Brain microvascular endothelial cell (primary cell): ENCODE results near the gene LIF.

Source experiments
- DNase-seq: peaks from one replicate; pipeline ENCODE4 v3.0.0-alpha.2; 2020
- H3K27ac ChIP-seq: fragments of 250-450 bp; sonication (Bioruptor Pico); 2 replicates; pipeline ENCODE4 v1.5.1; 2020; ENCODE audit warnings: mild to moderate bottlenecking, moderate library complexity
- H3K27me3 ChIP-seq: fragments of 250-450 bp; sonication (Bioruptor Pico); replicated peaks from 2 replicates; pipeline ENCODE4 v1.5.1; 2020; ENCODE audit warnings: mild to moderate bottlenecking
- H3K36me3 ChIP-seq: fragments of 250-450 bp; sonication (Bioruptor Pico); replicated peaks from 2 replicates; pipeline ENCODE4 v1.5.1; 2020; ENCODE audit warnings: mild to moderate bottlenecking
- H3K4me3 ChIP-seq: 2 replicates; pipeline ENCODE4 v1.5.1; 2011; ENCODE audit warnings: low read depth, mild to moderate bottlenecking, control low read depth, low read length, moderate library complexity
- CTCF ChIP-seq: IDR thresholded peaks from 2 replicates; pipeline ENCODE4 v1.5.1; 2011; ENCODE audit warnings: low read depth, mild to moderate bottlenecking, moderate library complexity, low read length, control low read depth, inconsistent platforms; ENCODE audit errors: missing control alignments
- in situ Hi-C: cut with HindIII; loops from 2 replicates; pipeline ENCODE4 v1.10.0; 2017; ENCODE audit warnings: low sequenced_read_pairs, low pct_ligation_motif_present

LIF gene

DNA sequence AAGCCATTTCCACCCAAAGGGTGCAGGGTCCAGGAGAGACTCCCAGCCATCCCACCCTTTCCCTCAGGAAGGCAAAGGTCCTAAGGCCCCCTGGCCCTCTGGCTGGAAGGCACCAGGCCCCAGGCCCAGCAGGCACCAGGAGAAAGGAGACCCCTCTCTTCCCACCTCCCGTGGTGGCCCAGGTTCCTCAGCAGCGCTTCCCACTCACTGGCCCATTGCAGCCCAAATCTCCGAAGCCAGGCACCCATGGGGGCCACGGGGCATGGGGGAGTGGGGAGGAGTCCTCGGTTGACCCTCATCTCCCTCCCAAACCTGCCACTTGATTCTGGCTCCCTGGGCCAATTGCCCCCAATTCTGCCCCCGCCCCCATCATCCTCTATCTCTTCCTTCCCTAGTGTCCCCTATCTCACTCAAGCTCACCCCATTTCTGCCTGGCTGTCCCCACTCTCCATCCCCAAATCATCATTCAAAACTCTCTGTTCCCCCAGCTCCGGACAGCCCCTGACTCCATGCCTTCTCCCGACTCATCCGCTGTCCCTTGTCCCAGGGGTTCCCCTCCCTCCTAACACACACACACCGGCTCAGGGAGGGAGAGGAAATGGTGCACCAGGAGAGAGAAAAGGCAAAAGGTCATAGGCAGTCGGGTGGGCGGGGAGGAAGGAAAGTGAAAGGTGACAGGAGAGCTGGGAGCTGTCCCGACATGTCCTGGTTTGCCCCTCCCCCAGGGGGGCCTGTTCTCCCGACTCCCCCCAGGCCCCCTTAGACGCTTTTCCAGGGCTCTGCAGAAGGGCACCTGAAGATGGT lies 1.2 kb downstream of the LIF start:
- in situ Hi-C loops: no loop called here
- Histone ChIP-seq H3K27me3 (no peaks in the 10 kb centered on the region), H3K4me3 (peak overlapping the region; percentile 88), H3K36me3 (peaks cover 49% of the 10 kb centered on the region), H3K27ac (peak overlapping the region; percentile 95)
- TF ChIP-seq CTCF: no peak
- DNase-seq: no peak

DNA sequence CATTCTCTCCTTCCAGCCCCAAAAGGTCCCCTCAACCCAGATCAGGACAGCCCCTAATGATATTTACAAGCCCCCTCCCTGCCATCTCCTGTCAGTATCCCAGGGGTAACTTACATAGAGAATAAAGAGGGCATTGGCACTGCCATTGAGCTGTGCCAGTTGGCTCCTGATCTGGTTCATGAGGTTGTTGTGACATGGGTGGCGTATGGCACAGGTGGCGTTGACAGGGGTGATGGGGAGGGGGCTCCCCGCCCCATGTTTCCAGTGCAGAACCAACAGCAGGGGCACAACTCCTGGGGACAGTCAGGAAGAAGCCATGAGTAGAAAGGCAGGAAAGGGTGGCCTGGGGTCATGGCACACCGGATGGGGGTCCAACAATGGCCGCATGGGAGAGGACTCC lies 1.9 kb downstream of the LIF start:
- no peak for DNase-seq
- Histone ChIP-seq H3K27ac (peak overlapping the region; percentile 95), H3K4me3 (peak overlapping the region; percentile 88), H3K36me3 (peaks cover 52% of the 10 kb centered on the region), H3K27me3 (no peaks in the 10 kb centered on the region)
- in situ Hi-C loops: no loop called here
- no peak for TF ChIP-seq CTCF

DNA sequence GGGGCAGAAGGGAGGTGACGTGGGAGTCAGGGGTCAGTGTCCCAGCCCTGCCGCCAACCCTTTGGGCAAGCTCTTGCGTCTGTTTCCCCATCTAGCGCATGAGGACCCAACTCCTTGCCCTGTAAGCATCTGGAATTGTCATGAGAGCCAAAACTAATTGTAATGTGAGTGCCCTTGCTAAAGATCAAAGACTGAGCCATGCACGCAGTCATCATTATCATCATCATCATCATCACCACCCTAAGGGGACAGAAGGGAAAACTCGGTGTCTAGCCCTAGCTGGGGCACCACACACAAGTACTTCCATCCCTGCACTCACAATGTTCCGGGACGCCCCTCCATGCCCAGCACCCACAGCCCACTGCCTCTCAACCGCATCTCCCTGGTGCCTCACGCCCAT lies 2.5 kb downstream of the LIF start:
- Histone ChIP-seq H3K27ac (peak overlapping the region; percentile 95), H3K4me3 (peak overlapping the region; percentile 88), H3K36me3 (peaks cover 52% of the 10 kb centered on the region)

GRCh38 chr22:30243661-30244060 lies 2.9 kb downstream of the LIF start:
- H3K4me3 ChIP-seq: peak overlapping the region; percentile 88
- no peak for TF ChIP-seq CTCF
- DNase-seq: no peak
- in situ Hi-C loops: no loop called here
- H3K27ac ChIP-seq: peak overlapping the region; percentile 95
- H3K36me3 ChIP-seq: peaks cover 52% of the 10 kb centered on the region
- H3K27me3 ChIP-seq: no peaks in the 10 kb centered on the region

More for the DNA sequence above, 2.5 kb downstream of the LIF start:
- in situ Hi-C loops: no loop called here
- TF ChIP-seq CTCF: no peak
- H3K27me3 ChIP-seq: no peaks in the 10 kb centered on the region
- no peak for DNase-seq

- no peaks in the 10 kb centered on the region for H3K27me3 ChIP-seq
- H3K36me3 ChIP-seq: peaks cover 52% of the 10 kb centered on the region
- H3K27ac ChIP-seq: peak overlapping the region; percentile 95
- TF ChIP-seq CTCF: no peak
- in situ Hi-C loops: no loop called here
- no peak for DNase-seq
- H3K4me3 ChIP-seq: peak overlapping the region; percentile 88
Observed at GRCh38 chr22:30241576-30242371, 4.8 kb downstream of the LIF start.
